Measurements from ENCODE around the gene PRPF18.

DNA sequence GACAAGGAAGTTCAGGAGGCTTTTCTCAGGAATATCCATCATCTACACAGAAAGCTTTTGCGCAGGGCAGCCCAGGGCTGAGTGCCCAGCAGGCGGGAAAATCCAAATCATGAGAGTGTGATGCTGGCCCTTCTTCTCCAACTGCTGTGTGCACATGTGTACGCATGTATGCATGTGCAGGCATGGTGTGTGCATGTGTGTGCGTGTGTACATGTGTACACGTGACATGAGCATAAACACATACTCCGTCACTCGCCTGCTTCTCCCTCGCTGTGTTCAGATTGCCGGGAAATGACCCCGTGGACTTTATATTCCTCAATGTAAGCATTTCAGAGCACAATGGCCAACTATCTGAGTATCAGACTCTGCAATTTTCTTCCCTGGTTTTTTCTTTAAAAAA is 85.1 kb downstream of the PRPF18 start:
- no peak for TF ChIP-seq EZH2 (IDR thresholded peaks at IDR 0.05; ENCODE audit: borderline replicate concordance, low read depth, low read length, poor library complexity, severe bottlenecking)
- TF ChIP-seq, protein P1, sequence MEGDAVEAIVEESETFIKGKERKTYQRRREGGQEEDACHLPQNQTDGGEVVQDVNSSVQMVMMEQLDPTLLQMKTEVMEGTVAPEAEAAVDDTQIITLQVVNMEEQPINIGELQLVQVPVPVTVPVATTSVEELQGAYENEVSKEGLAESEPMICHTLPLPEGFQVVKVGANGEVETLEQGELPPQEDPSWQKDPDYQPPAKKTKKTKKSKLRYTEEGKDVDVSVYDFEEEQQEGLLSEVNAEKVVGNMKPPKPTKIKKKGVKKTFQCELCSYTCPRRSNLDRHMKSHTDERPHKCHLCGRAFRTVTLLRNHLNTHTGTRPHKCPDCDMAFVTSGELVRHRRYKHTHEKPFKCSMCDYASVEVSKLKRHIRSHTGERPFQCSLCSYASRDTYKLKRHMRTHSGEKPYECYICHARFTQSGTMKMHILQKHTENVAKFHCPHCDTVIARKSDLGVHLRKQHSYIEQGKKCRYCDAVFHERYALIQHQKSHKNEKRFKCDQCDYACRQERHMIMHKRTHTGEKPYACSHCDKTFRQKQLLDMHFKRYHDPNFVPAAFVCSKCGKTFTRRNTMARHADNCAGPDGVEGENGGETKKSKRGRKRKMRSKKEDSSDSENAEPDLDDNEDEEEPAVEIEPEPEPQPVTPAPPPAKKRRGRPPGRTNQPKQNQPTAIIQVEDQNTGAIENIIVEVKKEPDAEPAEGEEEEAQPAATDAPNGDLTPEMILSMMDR (conservative IDR thresholded peaks at IDR 0.05; ENCODE audit: low read depth, low read length): no peak
